Activated T-cell treated with anti-CD3 and anti-CD28 coated beads, Interleukin-2, amount 50 U/mL, for 72 hours (primary cell): ENCODE measurements around the gene CD6. TPM values are rescaled to one million over a fixed set of nuclear protein-coding genes. Genes with fewer than 3 reads are reported as not detected.
"Not testable (repeated sequence)": the region's sequence is repeated elsewhere in the genome, so short reads cannot be mapped to it uniquely, and the experiment has no call there.

Experiments used
- ATAC-seq, 2 donors: fragments of 150-1000 bp; cut with Tn5 transposase; replicated peaks in 1 of 2; 2 replicates each; pipeline ENCODE4 v1.10.0; 2021; ENCODE audit warnings: moderate library complexity in 2 of 2, mild to moderate bottlenecking in 1 of 2
- DNase-seq, 2 donors: peaks; one replicate each; pipeline ENCODE4 v3.0.0; 2021 to 2022; ENCODE audit warnings: mixed read lengths in 1 of 2
- H3K27ac Mint-ChIP-seq: one replicate; pipeline ENCODE4 v1.8.0; 2022; ENCODE audit warnings: mild to moderate bottlenecking, moderate library complexity, mixed read lengths
- H3K27me3 Mint-ChIP-seq: one replicate; pipeline ENCODE4 v1.8.0; 2022; ENCODE audit warnings: low read depth, mixed read lengths
- H3K36me3 Mint-ChIP-seq, 2 donors: one replicate each; pipeline ENCODE4 v1.8.0; 2022; ENCODE audit warnings: mixed read lengths in 2 of 2, mild to moderate bottlenecking in 1 of 2; ENCODE audit not compliant: insufficient read depth in 2 of 2
- H3K4me1 Mint-ChIP-seq: one replicate; pipeline ENCODE4 v1.8.0; 2022; ENCODE audit warnings: low read depth, mixed read lengths
- H3K4me3 Mint-ChIP-seq, 2 donors: one replicate each; pipeline ENCODE4 v1.8.0; 2022; ENCODE audit warnings: mild to moderate bottlenecking in 2 of 2, mixed read lengths in 2 of 2, moderate library complexity in 2 of 2
- H3K9me3 Mint-ChIP-seq, 2 donors: one replicate each; pipeline ENCODE4 v1.8.0; 2022; ENCODE audit warnings: mixed read lengths in 2 of 2
- total RNA-seq, 2 donors: library from RNA; stranded (reverse); gene quantifications; one replicate each; pipeline ENCODE4 v1.2.3, GENCODE V29; 2022

CD6 gene
- total RNA-seq, 2 donors from 2014 or later = 298 to 313 TPM

- DNase-seq = peak; percentile 82 to 85
- Mint-ChIP-seq H3K36me3 (peaks cover 19 to 31% of the 10 kb centered on the region in 2 donors), H3K9me3 (no peaks in the 10 kb centered on the region)
Measured at GRCh38 chr11:60970369-60970774, 1.1 kb upstream of the CD6 start.

GRCh38 chr11:60970890-60971289, 590 bp upstream of the CD6 start:
- ATAC-seq (no peak), DNase-seq (no peak)
- no peaks in the 10 kb centered on the region for H3K27me3 Mint-ChIP-seq
- no peaks in the 10 kb centered on the region for H3K9me3 Mint-ChIP-seq
- peak overlapping the region; percentile 87 to 93 for H3K4me3 Mint-ChIP-seq
- peak overlapping the region; percentile 14 for H3K27ac Mint-ChIP-seq
- peaks cover 45% of the 10 kb centered on the region for H3K4me1 Mint-ChIP-seq
- H3K36me3 Mint-ChIP-seq = peaks cover 21 to 34% of the 10 kb centered on the region in 2 donors

More at GRCh38 chr11:60970369-60970774, 1.1 kb upstream of the CD6 start:
- H3K4me3 Mint-ChIP-seq = peak overlapping the region; percentile 87 to 93
- ATAC-seq = peak; percentile 51 to 59
- H3K27me3 Mint-ChIP-seq = no peaks in the 10 kb centered on the region
- H3K27ac Mint-ChIP-seq = peak overlapping the region; percentile 48
- H3K4me1 Mint-ChIP-seq = peaks cover 42% of the 10 kb centered on the region

DNA sequence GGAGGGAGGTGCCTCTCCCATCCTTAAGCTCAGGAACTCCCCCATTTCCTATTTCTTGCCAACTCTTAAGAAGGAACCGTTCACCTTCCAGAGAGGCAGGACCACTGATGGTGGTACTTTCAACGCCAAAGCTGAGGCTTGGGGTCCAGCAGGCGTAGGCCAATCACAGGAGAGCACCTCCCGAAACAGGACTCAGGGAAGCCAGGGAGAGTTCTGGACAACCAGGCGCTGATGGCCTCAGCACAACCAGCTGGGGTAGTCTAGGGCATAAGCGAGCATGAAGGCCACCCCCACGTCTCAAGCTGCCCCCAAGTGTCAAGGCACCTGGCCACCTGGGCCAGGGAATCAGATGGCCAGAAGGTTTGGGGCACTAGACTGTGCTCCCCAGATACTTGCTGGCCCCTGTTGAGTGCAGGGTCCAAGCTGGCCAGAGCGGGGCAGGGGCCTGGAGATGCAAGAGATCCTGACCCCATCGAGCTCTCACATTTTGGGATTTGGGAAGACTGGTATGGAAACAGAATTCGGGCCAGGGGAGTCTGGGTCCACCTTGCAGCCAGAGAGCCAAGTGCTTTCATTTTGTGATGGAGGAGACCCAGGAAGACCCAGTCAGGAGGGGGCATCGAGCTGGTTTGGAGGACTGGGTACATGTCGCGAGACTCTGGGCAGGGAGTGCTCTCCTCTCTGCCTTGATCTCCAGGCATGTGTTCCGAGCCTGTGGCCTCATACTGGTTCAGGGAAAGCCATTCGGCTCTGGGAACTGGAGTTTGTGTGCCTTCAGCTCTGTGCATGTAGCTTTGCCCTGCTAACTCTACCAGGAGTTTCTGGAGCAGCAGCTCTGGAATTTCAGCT, 926 bp downstream of the CD6 start:
- peak overlapping the region; percentile 87 to 93 for H3K4me3 Mint-ChIP-seq
- ATAC-seq (peak; percentile 38 to 43), DNase-seq (peak in 1 of 2 donors; percentile 53)
- peak overlapping the region; percentile 99 for H3K27ac Mint-ChIP-seq
- peaks cover 60% of the 10 kb centered on the region for H3K4me1 Mint-ChIP-seq
- H3K9me3 Mint-ChIP-seq = no peaks in the 10 kb centered on the region
- no peaks in the 10 kb centered on the region for H3K27me3 Mint-ChIP-seq
- peaks cover 27 to 44% of the 10 kb centered on the region in 2 donors for H3K36me3 Mint-ChIP-seq

GRCh38 chr11:60973699-60974098, 2.2 kb downstream of the CD6 start:
- Mint-ChIP-seq H3K27me3 (no peaks in the 10 kb centered on the region), H3K4me1 (peaks cover 73% of the 10 kb centered on the region), H3K36me3 (peaks cover 27 to 46% of the 10 kb centered on the region in 2 donors), H3K9me3 (no peaks in the 10 kb centered on the region), H3K27ac (peak overlapping the region; percentile 99), H3K4me3 (peak overlapping the region; percentile 87 to 93)
- DNase-seq (no peak), ATAC-seq (peak in 1 of 2 donors; percentile 1)

DNA sequence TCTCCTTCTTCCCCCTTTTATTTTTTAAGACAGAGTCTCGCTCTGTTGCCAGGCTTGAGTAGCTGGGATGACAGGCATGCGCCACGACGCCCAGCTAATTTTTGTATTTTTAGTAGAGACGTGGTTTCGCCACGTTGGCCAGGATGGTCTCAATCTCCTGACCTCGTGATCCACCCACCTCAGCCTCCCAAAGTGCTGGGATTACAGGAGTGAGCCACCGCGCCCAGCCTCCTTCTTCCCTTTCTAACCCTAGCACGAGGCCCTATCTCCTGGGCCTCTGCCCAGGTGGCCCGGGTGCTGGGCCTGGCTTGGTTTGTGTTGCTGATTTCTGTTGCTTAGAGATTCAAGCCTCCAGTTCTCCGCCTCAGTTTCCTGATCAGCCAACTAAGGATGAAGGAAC, 2.8 kb downstream of the CD6 start:
- not testable (repeated sequence) for ATAC-seq, DNase-seq

DNA sequence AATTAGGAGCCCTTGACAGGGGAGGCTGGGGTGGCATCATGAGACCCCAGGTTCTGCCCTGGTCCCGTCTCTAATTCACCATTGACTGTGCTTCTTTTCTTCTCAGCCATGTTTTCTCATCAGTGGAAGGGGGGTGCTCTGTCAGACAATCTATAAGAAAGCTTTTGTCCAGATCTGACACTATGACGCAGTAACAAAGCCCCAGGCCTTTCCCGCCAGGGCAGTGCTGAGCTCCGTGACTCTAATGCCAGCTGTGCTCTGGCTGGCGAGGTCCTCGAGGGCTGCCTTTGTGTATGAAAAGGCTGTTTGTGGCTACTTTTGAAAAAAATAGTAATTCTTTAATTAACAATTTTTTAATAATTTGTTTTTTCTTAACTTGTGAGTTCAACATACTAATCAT, 3.2 kb downstream of the CD6 start:
- Mint-ChIP-seq H3K27ac (peak overlapping the region; percentile 100), H3K4me3 (peak overlapping the region; percentile 87 to 93), H3K36me3 (peaks cover 26 to 47% of the 10 kb centered on the region in 2 donors), H3K27me3 (no peaks in the 10 kb centered on the region), H3K4me1 (peaks cover 83% of the 10 kb centered on the region), H3K9me3 (no peaks in the 10 kb centered on the region)
- DNase-seq = peak; percentile 35 to 61
- peak in 1 of 2 donors; percentile 22 for ATAC-seq

More for the DNA sequence above, 2.8 kb downstream of the CD6 start:
- peaks cover 79% of the 10 kb centered on the region for H3K4me1 Mint-ChIP-seq
- not testable (repeated sequence) for H3K9me3 Mint-ChIP-seq, H3K27me3 Mint-ChIP-seq
- peaks cover 27 to 47% of the 10 kb centered on the region in 2 donors for H3K36me3 Mint-ChIP-seq
- peak overlapping the region; percentile 99 for H3K27ac Mint-ChIP-seq
- peak overlapping the region; percentile 87 to 93 for H3K4me3 Mint-ChIP-seq

- peak overlapping the region; percentile 100 for H3K27ac Mint-ChIP-seq
- DNase-seq (no peak), ATAC-seq (no peak)
- peaks cover 24 to 47% of the 10 kb centered on the region in 2 donors for H3K36me3 Mint-ChIP-seq
- peaks cover 89% of the 10 kb centered on the region for H3K4me1 Mint-ChIP-seq
- peak overlapping the region; percentile 87 to 90 for H3K4me3 Mint-ChIP-seq
- no peaks in the 10 kb centered on the region for H3K27me3 Mint-ChIP-seq
- H3K9me3 Mint-ChIP-seq = no peaks in the 10 kb centered on the region
Measured at GRCh38 chr11:60977224-60977623, 5.7 kb downstream of the CD6 start.

- Mint-ChIP-seq H3K9me3 (no peaks in the 10 kb centered on the region), H3K27ac (peak overlapping the region; percentile 100), H3K4me3 (peak overlapping the region; percentile 87 to 90), H3K4me1 (peaks cover 95% of the 10 kb centered on the region), H3K27me3 (no peaks in the 10 kb centered on the region), H3K36me3 (peaks cover 19 to 49% of the 10 kb centered on the region in 2 donors)
- DNase-seq (no peak), ATAC-seq (no peak)
Measured at GRCh38 chr11:60977836-60978235, 6.4 kb downstream of the CD6 start.

DNA sequence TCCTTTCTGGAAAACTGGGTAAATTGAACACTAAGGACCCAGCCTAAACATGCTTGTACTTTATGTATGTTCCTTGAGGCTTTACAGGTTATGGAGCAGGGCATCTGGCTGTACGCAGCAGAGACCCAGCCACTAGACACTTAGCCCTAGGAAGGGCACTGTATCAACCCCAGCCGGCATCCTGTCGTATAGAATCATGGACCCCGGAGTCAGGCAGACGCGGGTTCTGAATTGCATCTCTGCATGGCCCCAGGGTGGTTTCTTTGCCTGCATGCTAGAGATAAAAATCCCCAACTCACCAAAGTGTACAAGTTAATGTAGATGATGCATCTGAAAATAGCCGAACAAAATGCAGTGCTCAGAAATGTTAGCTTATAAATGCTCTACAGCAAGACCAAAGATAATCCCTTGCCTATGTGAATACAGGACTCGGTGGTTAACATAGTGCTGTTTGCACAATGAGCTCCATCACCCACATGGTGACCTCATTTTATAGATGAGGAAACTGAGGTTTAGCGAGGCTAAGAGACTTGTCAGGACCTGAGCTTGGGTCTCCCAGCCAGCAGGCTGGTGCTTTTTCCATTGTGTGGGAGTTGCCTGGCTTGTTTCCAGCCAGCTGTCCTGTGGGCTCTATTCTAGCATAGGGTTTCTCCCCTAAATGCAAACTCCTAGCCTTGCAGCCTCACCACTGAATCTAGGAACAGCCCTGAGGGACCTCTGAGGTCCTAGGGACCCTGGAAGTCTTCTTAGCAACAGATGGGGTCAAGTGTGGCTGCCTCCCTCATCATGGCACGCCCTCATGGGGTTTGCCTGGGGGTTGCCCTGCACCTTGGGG, 7.3 kb downstream of the CD6 start:
- Mint-ChIP-seq H3K9me3 (no peaks in the 10 kb centered on the region), H3K36me3 (peaks cover 20 to 51% of the 10 kb centered on the region in 2 donors), H3K4me1 (peaks cover 98% of the 10 kb centered on the region), H3K27ac (peak overlapping the region; percentile 100), H3K4me3 (peak overlapping the region; percentile 87 to 90), H3K27me3 (no peaks in the 10 kb centered on the region)
- peak; percentile 78 to 85 for ATAC-seq
- peak; percentile 79 to 84 for DNase-seq

- ATAC-seq = no peak
- Mint-ChIP-seq H3K27me3 (no peaks in the 10 kb centered on the region), H3K4me1 (peaks cover 100% of the 10 kb centered on the region), H3K4me3 (peak overlapping the region; percentile 79 to 98), H3K36me3 (peaks cover 19 to 48% of the 10 kb centered on the region in 2 donors), H3K9me3 (no peaks in the 10 kb centered on the region), H3K27ac (peak overlapping the region; percentile 92)
- no peak for DNase-seq
Measured at GRCh38 chr11:60981515-60981914, 10.0 kb downstream of the CD6 start.

- DNase-seq (peak in 1 of 2 donors; percentile 64), ATAC-seq (peak; percentile 3 to 13)
- Mint-ChIP-seq H3K9me3 (no peaks in the 10 kb centered on the region), H3K36me3 (peaks cover 15 to 45% of the 10 kb centered on the region in 2 donors), H3K27me3 (no peaks in the 10 kb centered on the region), H3K4me1 (peaks cover 100% of the 10 kb centered on the region), H3K4me3 (peak overlapping the region; percentile 79 to 98), H3K27ac (peak overlapping the region; percentile 93)
Measured at GRCh38 chr11:60982184-60982583, 10.7 kb downstream of the CD6 start.

- H3K4me1 Mint-ChIP-seq = peaks cover 100% of the 10 kb centered on the region
- peaks cover 23 to 44% of the 10 kb centered on the region in 2 donors for H3K36me3 Mint-ChIP-seq
- ATAC-seq = no peak
Measured at GRCh38 chr11:60984149-60984548, 12.7 kb downstream of the CD6 start.

DNA sequence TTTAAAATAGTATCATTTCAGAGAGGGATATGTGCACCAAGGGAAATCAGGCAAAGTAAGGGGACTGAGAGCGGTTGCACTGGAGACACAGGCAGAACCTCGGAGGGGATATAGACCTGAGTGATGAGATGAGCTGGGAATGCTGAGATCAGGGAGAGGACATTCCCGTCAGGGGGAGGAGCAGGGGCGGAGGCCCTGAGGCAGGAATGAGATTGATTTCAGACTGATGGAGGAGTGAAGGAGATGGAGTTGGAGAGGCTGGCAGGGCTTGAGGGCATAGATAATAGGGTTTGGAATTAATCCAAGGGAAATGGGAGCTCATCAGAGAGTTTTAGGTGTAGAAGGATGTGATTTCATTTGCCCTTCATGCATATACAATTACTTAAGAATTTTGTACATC, 13.2 kb downstream of the CD6 start:
- H3K4me3 Mint-ChIP-seq = peak overlapping the region; percentile 79 to 98
- H3K4me1 Mint-ChIP-seq = peaks cover 100% of the 10 kb centered on the region
- peak overlapping the region; percentile 93 for H3K27ac Mint-ChIP-seq
- peaks cover 24 to 47% of the 10 kb centered on the region in 2 donors for H3K36me3 Mint-ChIP-seq
- H3K27me3 Mint-ChIP-seq = no peaks in the 10 kb centered on the region
- no peak for DNase-seq
- no peak for ATAC-seq
- no peaks in the 10 kb centered on the region for H3K9me3 Mint-ChIP-seq

More at GRCh38 chr11:60984149-60984548, 12.7 kb downstream of the CD6 start:
- H3K27me3 Mint-ChIP-seq = no peaks in the 10 kb centered on the region
- H3K9me3 Mint-ChIP-seq = no peaks in the 10 kb centered on the region
- H3K27ac Mint-ChIP-seq = peak overlapping the region; percentile 93
- peak overlapping the region; percentile 79 to 98 for H3K4me3 Mint-ChIP-seq
- no peak for DNase-seq
